ENCODE results near the gene RICTOR.

GRCh38 chr5:38997591-38997990, 76.6 kb downstream of the RICTOR start:
- TF ChIP-seq EP300 (IDR thresholded peaks at IDR 0.05) (no peak), POLR2AphosphoS5 (IDR thresholded peaks at IDR 0.05) (no peak)
